T-helper 1 cell (primary cell): Measurements from ENCODE around the gene FRMD1.

Experiments
- DNase-seq, 5 donors: peaks; one replicate each; pipeline ENCODE4 v3.0.0-alpha.2; 2012 to 2020

The FRMD1 gene

DNA sequence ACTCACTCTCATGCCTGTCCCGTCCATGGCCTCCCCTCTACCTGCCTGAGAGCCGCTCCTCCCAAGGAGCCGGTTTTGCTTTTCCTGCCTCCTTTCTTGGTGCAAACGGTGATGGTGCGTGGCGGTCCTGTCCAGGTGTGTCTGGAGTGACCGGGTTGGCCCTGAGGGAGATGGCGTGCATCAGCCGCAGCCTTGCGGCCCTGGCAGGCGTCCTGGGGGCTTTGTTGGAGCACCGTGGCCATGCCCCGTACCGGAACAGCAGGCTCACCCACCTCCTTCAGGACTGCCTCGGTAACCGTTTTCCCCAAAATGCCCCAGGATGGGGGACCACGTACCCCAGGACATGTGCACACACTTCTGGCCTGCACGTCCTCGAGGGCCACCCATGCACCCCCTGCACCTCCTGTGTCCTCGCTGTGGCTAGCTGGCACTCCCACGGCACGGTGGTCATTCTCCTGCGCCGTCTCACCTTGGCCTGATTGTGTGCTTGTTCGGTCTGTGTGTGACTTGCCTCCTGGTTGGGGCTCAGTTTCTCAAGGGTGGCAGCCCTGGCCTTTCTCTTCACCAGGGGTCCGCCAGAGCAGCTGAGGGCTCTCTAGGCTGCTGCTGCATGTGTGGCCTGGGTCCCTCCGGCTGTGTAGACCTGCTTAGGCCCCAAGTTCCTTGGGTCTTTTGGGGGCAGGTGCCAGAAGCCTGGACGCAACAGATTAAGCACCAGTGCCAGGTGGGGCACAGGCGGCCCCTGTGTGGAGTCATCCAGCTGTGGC, 36.4 kb downstream of the FRMD1 start:
- DNase-seq: no peak

DNA sequence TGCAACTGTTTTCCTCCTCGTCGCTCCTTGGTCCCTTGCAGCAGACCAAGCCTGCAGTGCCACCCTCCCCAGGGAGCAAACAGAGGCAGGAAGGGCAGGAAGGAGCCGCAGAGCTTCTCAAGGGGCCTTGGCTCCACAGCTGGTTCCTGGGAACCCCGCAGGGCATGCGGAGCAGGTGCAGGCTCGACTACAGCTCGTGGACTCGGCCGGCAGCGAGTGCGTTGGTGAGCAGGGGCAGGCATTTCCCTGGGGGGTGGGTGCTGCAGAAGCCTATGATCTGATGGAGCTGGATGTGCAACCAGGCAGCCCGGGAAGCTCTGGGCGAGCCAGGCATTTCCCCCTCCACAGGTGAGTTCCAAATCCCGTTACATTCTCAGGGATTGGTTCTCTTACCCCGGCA, 37.1 kb downstream of the FRMD1 start:
- DNase-seq: no peak

DNA sequence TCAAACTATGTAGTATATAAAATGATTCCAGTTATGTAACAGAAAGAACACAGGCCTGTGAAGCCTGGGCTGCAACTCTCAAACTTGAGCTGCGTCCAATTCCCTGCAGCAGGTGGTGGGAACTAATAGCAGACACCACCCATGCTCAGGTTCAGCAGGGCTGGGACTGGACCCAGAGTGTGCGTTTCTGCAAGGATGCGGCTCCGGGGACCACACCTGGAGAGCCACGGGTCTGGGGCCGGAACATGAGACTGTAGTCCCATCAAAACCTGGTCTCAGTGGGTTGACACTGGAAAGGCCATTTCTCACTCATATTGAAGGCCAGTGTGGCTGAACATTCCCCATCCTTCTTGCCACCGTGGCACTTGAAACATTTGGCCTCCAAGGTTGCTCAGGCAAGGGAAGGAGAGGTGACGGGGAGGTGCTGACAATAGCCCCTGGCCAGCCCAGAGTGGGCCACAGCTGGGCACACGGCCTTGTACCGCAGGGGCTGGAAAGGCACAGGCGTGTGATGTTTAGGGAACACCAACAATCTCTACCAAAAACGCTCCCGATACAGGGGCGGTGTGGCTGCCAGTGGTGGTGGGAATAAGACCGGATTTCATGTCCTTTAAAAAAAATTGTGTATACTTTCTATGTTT, 38.0 kb downstream of the FRMD1 start:
- DNase-seq: no peak

DNA sequence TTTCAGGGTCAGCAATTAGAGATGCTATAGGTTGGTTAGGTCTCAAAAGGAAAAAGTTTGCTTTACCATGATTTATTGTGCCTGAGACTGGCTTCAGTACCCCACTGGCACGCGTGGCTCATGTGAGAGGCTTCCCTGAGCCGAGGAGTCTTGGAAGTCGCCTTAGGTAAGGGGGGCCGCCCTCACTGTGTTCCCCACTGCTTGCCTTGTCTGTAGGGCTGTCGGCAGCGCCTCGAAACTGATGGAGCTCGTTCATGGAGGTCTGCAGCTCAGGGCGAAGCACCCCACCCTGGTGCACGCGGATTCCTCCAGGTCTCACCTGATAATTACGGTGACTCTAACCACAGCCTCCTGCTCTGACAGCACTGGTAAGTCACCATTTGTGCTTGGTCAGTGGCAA, 39.2 kb downstream of the FRMD1 start:
- no peak for DNase-seq

DNA sequence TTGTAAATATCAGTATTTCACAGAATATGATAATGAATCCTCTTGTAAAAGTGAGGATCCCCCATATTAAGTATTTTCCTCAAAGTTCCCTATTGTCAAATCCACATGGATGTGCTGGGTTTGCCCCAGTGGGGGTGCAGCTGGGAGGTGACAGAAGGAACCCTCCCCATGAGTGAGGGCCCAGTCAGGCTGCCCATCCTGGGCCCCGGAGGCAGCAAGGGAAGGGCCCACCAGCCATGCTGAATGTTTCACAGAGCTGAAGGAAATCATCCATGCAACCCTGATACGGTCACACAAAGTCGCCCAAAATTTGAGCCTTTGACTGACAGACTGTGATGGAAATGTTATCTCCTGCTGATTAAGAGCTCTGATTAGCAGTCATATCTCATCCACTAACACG, 39.7 kb downstream of the FRMD1 start:
- DNase-seq: no peak

DNA sequence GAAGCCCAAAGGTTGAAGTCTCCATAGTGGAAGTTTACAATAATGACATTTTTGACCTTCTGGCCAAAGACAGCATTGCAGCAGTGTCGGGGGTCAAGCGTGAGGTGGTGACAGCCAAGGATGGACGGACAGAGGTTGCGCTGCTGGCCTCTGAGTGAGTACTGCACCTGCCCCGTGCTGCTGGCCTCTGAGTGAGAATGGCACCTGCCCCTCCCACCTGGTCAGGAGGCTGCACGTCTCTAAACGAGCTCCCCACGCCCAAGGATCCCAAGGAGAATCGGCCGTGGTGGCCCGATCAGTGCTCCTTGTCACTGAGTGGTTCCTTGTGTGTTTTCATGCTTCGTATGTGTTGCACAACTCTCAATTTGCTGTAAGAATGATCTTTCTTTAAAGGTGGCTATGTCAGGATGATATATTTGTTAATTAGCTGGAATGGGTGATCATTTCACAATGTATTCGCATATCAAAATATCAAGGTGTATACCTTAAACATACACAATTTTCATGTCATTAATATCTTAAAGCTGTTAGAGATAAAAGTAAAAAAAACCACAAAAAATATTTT, 40.4 kb downstream of the FRMD1 start:
- DNase-seq: no peak

DNA sequence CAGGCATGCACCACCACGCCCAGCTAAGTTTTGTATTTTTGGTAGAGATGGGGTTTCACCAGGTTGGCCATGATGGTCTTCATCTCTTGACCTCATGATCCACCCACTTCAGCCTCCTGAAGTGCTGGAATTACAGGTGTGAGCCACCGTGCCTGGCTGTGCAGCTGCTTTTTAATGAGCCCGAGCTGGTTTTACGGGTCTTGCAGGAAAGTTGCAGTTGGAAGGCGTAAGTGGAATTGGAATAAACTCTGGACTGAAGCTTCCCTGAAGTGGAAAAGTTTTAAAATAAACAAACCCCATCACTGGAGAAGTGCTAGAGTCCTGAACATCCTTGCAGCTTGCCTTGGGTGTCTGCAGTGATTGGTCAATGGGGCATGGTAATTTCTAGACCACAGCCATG, 41.2 kb downstream of the FRMD1 start:
- DNase-seq: no peak

DNA sequence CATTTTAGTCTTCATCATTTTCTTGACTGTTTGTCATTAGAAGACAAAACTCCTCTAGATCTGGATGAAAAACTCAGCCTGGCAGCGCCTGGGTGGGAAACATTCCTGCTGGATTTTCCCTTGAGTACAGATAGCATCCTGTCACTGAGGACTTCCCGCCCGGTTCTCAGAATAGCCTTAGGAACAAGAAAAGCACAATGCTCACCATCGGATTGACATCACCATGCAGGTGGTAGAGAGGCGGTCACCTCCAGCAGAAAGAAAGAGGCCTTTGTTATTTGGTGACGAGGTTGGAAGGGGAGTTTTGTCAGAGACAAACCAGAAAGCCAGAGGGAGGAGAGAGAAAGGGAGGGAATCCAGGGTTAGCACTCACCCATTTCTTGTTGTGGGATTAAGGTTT, 41.8 kb downstream of the FRMD1 start:
- no peak for DNase-seq

DNA sequence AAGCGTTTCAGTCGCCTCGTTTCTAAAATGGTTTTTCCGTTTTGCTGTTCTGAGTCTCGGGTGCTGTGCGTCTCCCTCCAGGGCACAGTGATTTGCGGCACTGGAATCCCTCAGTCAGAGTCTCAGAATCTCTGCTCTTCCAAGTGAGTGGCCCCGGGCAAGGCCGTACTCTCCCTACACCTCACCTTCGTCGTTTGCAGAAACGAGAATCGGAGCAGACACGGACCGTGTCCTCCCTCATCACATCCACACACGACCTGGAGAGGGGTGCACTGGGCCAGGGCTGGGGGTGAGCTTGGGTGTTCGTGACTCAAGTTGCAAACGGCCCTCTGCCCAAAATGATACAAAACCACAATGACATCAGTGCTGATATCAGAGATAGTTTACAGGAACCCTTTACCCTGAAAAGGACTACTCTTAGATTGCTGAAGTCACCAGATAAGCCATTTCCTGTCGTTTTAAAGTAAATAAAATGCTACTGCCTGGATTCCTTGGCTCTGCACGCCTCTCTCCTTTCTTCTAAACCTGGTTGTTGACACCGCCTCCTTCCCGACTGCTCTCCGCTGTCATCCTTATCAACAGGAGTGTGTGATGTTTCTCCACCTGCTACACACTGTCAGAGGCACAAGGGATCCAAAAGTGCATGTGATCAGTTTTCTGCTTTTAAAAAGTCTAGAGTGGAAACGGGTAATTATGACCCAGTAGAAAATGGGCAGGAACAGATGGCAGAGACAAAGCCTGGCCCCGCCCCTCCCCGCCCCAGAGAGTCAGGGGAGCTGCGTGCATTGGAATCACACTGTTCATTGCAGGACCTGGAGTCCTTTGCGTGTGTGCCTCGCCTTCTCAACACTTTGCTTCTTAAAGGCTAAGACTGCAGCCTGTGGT, 43.1 kb downstream of the FRMD1 start:
- no peak for DNase-seq

DNA sequence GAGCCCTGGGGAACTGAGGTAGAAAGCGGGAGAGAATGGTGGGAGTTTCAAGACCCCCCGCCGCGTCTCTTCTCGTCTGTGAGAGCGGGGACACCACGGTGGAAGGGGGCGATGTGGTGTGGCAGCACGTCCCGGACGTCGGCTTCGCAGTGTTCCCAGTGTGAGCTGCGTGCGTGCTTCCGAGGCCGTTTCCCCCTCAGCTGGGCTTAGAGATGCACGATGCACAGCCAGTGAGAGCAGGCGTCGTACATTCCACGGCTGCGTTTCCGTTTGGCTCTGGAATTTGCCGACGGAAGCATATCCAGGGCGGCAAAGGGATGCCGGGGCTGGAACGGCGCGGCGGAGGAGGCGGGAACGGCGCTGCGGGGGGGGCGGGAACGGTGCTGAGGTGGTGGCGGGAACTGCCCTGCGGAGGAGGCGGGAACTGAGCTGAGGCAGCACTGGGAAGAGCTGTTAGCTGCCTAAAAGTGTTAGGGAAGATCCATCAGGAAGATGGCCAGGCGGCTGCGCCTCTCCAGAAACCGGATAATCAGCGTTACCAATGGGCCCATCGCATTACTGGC, 43.8 kb downstream of the FRMD1 start:
- no peak for DNase-seq

DNA sequence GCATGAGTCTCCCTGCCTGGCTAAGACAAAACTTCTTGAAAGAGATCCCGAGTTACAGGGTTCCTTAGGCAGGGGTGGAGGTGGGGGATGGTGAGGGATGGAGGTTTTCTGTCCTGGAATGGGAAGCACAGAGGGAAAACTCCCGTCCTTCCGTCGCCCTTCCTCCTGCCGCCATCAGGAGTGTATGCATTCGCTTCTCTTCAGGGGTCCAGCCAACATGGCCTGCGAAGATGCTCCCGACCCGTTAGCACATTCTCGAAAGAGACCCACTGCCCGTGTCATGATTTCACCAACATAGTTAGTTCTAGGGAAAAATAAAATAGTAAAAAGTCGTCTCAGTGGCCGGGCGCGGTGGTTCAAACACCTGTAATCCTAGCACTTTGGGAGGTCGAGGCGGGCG, 44.5 kb downstream of the FRMD1 start:
- no peak for DNase-seq

DNA sequence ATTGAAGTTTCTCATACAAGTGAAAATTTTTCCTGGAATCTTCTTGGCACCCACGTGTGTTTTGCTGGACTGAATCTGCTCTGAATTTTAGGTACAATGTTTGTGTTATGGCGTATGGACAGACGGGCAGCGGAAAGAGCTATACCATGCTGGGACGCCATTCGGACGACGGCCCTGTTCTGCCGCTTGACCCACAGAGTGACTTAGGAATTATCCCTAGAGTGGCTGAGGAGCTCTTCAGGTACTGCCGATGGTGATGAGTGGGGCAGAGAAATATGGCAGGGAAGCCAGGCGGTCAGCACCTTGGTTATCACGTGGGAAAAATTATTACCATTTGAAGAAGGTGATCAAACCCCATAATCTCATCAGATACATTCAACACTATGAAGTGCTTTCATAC, 45.2 kb downstream of the FRMD1 start:
- DNase-seq: no peak

DNA sequence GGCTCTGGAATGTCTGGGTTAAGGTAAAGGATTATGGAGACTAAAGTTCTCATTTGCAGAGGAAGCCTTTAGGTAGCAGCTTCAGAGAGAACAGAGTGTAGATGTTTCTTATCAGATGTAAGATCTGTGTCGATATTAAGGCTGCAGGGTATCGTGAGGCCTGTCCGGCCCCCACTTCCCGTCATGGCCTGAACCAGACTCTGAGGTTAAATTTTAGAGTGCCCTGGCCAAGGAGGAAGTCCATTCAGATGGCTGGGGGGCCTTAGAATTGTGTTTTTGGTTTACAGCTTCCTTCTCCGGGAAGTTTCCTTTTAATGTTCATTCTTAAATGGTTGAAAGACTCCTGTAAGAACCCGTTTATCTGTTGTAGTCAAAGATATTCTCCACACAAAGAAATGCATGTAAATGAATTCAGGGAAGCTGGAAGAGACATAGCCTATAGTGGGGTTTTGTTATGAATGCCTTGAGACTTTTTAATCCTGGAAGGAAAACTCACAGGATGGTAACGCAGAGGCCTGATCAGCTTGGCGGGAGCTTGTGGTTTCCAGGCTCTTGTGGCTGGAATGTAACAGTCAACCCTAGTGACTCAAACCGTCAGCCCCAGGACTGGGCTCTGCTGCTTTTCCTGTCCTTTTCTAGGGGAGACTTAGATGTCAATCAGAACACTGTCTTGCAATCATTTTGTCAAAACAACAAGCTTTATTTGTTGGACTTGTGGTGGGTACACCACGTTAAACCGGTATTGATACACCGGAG, 46.8 kb downstream of the FRMD1 start:
- DNase-seq: no peak

DNA sequence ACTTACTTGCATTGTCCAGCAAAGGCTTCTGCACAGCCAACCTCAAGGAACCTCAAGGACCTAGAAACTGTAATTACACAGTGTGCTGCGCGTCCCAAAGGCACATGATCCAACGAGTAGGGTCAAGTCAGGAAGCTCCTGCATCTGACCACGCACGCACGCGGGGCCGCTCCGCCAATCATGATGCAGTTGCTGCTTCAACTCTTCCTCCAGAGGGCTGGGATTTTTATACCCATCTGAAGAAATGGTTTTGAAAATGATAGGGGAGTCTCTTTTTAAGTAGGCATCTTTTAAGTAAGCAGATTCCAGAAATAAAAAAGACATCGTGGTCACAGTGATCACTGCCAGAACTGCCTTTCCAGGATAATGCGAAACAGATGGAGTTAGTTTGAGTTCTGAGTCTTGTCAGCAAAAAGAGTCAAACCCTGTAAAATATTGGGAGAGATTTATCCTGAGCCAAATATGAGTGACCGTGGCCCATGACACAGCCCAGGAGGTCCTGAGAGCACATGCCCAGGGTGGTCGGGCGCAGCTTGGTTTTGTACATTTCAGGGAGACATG, 47.5 kb downstream of the FRMD1 start:
- no peak for DNase-seq

DNA sequence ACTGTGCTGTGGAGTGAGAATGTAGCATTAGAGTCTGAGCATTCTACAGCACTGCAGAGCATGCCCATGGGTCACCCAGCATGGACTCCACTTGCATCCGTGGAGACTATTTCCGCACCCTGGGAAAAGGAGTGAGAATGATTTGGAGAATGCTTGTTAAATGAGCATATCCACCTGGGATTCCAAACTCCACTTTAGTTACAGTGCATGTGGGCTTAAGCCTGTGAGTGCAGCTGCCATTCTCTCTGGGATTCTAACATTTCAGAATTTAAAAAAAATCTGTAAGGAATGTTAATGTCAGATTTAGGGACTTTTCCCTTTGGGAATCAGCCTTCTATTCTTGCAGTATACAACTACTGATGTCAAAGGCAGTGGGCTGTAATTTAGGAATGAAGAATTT, 48.1 kb downstream of the FRMD1 start:
- DNase-seq: no peak

DNA sequence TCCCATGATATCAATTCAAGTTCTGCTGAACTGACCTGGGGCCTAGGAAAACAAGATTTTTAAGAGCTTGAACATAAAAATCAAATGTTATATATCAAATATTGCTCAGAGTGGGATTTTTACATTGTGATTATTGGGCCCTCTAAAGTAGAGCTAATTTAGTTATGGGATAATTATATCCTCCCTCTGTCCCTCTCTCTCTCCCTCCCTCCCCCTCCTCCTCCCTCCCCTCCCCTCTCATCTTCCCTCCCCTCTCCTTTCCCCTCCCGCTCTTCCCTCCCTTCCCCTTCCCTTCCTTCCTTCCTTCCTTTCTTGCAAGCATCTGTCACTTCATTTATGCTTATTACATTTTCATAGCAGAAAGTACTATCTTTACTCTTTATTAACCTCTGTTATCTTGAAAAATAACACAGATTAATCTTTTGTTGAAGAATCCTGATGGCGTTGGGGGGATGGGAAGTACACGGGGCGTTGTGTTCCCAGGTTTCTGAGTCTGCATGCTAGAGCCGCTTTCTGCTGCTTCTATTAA, 48.7 kb downstream of the FRMD1 start:
- DNase-seq: no peak

DNA sequence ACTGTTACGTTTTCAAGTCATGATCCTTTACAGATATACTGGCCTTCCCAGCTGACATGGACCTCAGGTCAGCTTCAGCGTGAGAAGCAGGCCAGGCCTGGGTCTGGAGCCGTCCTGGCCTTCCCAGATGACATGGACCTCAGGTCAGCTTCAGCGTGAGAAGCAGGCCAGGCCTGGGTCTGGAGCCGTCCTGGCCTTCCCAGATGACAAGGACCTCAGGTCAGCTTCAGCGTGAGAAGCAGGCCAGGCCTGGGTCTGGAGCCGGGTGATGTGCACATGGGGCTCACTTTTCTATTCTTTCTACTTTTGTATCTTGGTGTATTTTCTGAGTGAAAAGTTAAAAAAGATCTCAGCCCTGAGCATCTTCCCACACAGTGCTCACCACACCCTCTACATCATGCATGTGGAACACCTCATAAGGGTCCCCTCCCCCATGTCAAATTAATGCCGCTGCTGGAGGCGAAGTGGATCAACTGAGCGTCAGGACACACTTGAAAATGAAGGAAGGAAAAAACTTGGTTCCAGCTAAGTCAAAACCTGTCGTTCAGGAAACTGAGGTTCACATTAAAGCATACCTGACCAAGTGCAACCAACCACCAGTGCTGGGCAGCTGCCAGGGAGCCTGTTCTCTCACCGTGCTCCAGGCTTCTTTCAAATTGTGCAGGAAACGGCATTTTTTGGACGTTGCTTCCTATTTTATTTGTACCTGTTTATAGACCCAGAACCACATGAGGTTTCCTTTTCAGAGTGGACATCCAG, 49.4 kb downstream of the FRMD1 start:
- DNase-seq: no peak

DNA sequence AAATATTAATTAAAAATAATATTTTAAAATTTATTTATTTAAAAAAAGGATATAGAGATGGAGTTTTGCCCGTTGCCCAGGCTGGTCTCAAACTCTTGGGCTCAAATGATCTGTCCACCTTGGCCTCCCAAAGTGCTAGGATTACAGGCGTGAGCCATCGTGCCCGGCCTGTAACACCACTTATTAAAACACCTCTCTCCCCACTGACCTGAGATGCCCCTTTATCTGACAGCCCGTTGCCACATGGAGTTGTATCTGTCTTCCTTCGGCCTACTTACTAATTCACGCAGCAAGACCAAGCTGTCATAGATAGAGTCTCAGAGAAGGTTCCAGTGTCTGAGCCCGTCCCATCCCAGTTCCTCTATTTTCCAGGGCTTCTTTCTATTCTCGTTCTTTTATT, 50.8 kb downstream of the FRMD1 start:
- no peak for DNase-seq

DNA sequence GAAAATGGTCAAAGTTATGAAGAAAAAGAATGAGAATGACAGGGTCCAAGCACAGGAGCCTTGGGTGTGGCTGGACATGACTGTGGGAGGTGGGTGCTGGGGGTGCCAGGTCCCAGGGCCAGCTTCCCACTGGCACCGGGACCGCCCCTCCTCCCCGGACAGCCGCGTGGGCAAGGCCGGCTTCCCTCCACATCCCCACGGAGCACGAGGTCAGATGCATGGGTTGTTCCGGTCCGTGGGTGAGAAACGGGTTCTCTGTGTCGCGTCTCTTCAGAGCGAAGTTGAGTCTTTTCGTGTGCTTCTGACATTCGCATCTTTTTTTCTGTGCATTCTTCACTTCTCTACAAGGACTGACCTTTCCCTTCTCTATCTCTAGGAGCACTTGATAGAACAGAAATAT, 51.5 kb downstream of the FRMD1 start:
- no peak for DNase-seq

DNA sequence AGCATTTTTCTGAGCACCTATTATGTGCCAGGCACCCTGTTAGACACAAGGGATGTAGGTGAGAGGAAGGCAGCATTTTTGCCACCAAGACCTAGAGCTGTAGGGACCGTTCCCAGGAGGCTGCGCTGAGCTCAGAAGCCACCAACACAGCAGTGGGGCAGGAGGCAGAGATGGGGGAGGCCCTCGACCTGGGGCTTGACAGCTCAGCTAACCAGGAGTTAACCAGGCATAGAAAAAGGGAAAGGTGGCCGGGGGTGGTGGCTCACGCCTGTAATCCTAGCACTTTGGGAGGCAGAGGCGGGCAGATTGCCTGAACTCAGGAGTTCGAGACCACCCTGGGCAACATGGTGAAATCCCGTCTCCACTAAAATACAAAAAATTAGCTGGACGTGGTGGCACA, 52.1 kb downstream of the FRMD1 start:
- no peak for DNase-seq
